Upper lobe of left lung (tissue), 6 donors: Measurements from ENCODE around the gene MRO. TPM values are rescaled to one million over a fixed set of nuclear protein-coding genes. Genes with fewer than 3 reads are reported as not detected.

ENCODE experiments used
- ATAC-seq, 2 donors: fragments of 200-7000 bp; cut with Tn5 transposase; one replicate each; pipeline ENCODE4 v1.9.1; 2022; ENCODE audit warnings: mild to moderate bottlenecking in 2 of 2, moderate library complexity in 2 of 2; ENCODE audit not compliant: low FRiP score in 2 of 2
- DNase-seq, 2 donors: peaks; one replicate each; pipeline ENCODE4 v3.0.0-alpha.2; 2019 to 2020
- H3K27ac ChIP-seq, 4 donors: fragments of 200-600 bp; sonication (generic); one replicate each; pipeline ENCODE4 v1.5.1; 2016 to 2019
- H3K27me3 ChIP-seq, 4 donors: fragments of 200-600 bp; sonication (generic); one replicate each; pipeline ENCODE4 v1.5.1; 2017 to 2019
- H3K36me3 ChIP-seq, 4 donors: fragments of 200-600 bp; sonication (generic); one replicate each; pipeline ENCODE4 v1.5.1; 2016 to 2019
- H3K4me1 ChIP-seq, 4 donors: fragments of 200-600 bp; sonication (generic); one replicate each; pipeline ENCODE4 v1.5.1; 2018 to 2019
- H3K4me3 ChIP-seq, 4 donors: fragments of 200-600 bp; sonication (generic); one replicate each; pipeline ENCODE4 v1.5.1; 2017 to 2019; ENCODE audit warnings: mild to moderate bottlenecking in 2 of 4, moderate library complexity in 1 of 4
- H3K9me3 ChIP-seq, 4 donors: fragments of 200-600 bp; sonication (generic); one replicate each; pipeline ENCODE4 v1.5.1; 2018 to 2019
- CTCF ChIP-seq, 6 experiments: fragments of 450-650 bp in 4 of 6; fragments of 200-600 bp in 2 of 6; sonication (generic) in 2 of 6; IDR thresholded peaks; one replicate each; pipeline ENCODE4 v1.5.1; 2016 to 2019; ENCODE audit warnings: antibody characterized with exemption in 6 of 6
- EP300 ChIP-seq, 4 donors: sonication (generic); formaldehyde crosslinking; IDR thresholded peaks; one replicate each; pipeline ENCODE4 v1.5.1; 2017; ENCODE audit warnings: antibody characterized with exemption in 4 of 4, control low read depth in 2 of 4
- POLR2A ChIP-seq, 4 donors: fragments of 450-650 bp; IDR thresholded peaks; one replicate each; pipeline ENCODE4 v1.5.1; 2016 to 2017; ENCODE audit warnings: antibody characterized with exemption in 4 of 4, mild to moderate bottlenecking in 2 of 4
- POLR2AphosphoS5 ChIP-seq, 2 donors: sonication (generic); formaldehyde crosslinking; IDR thresholded peaks; one replicate each; pipeline ENCODE4 v1.5.1; 2017; ENCODE audit warnings: antibody characterized with exemption in 2 of 2
- WGBS, 2 donors: methylation state at CpG; one replicate each; pipeline ENCODE4 v1.1.5; 2017 to 2018; 5-methylcytosine and 5-hydroxymethylcytosine counted together
- total RNA-seq, 6 donors: library from RNA; depleted of rRNA in 4 of 6; stranded (reverse); fragments of >200 nt in 4 of 6; gene quantifications; one replicate each; pipeline versions ENCODE4 v1.1.0 to v1.2.1, GENCODE V29; 2016 to 2021
- donor health status: DM: no; HTN: no; CAD: no; lungs with moderate emphysema.
- donor health status: DM: no; HTN: yes; CAD: no; lungs with severe emphysema.

MRO gene
- total RNA-seq, 6 donors from 2014 or later = 0.46 to 0.77 (median 0.71) TPM; not detected in 3

GRCh38 chr18:50814395-50814794 is 5.4 kb downstream of the MRO start:
- WGBS, 2 donors = 79 to 80% methylated on average over 7 of the region's 7 CpGs
- H3K27me3 ChIP-seq = no peaks in the 10 kb centered on the region
- no peak for DNase-seq
- H3K36me3 ChIP-seq = no peaks in the 10 kb centered on the region
- no peak for ATAC-seq
- no peaks in the 10 kb centered on the region for H3K9me3 ChIP-seq
- peaks cover 2 to 5% (median 4%) of the 10 kb centered on the region in 4 donors for H3K4me1 ChIP-seq
- no peak for TF ChIP-seq EP300 (IDR thresholded peaks at IDR 0.05)
- no peak for TF ChIP-seq POLR2AphosphoS5 (IDR thresholded peaks at IDR 0.05)
- TF ChIP-seq POLR2A (IDR thresholded peaks at IDR 0.05) = no peak
- no peak for TF ChIP-seq CTCF (IDR thresholded peaks at IDR 0.05)
- no peak overlapping the region for H3K27ac ChIP-seq
- no peak overlapping the region for H3K4me3 ChIP-seq

GRCh38 chr18:50813353-50813752 is 6.5 kb downstream of the MRO start:
- 79 to 100% methylated on average over 2 of the region's 2 CpGs for WGBS, 2 donors
- no peaks in the 10 kb centered on the region for H3K9me3 ChIP-seq
- H3K27me3 ChIP-seq = no peaks in the 10 kb centered on the region

GRCh38 chr18:50812834-50813233 is 7.0 kb downstream of the MRO start:
- no peak for DNase-seq
- Histone ChIP-seq H3K4me1 (no peaks in the 10 kb centered on the region), H3K27ac (no peak overlapping the region), H3K9me3 (no peaks in the 10 kb centered on the region), H3K27me3 (no peaks in the 10 kb centered on the region), H3K36me3 (no peaks in the 10 kb centered on the region), H3K4me3 (no peak overlapping the region)
- WGBS, 2 donors = 84 to 88% methylated on average over 2 of the region's 2 CpGs
- TF ChIP-seq POLR2A (IDR thresholded peaks at IDR 0.05) = no peak
- no peak for TF ChIP-seq EP300 (IDR thresholded peaks at IDR 0.05)
- TF ChIP-seq POLR2AphosphoS5 (IDR thresholded peaks at IDR 0.05) = no peak
- TF ChIP-seq CTCF (IDR thresholded peaks at IDR 0.05) = no peak
- ATAC-seq = no peak

More at GRCh38 chr18:50813353-50813752, 6.5 kb downstream of the MRO start:
- TF ChIP-seq CTCF (IDR thresholded peaks at IDR 0.05) (no peak), POLR2AphosphoS5 (IDR thresholded peaks at IDR 0.05) (no peak), POLR2A (IDR thresholded peaks at IDR 0.05) (no peak), EP300 (IDR thresholded peaks at IDR 0.05) (no peak)
- DNase-seq (no peak), ATAC-seq (no peak)
- Histone ChIP-seq H3K4me3 (no peak overlapping the region), H3K36me3 (no peaks in the 10 kb centered on the region), H3K4me1 (no peaks in the 10 kb centered on the region), H3K27ac (no peak overlapping the region)

- Histone ChIP-seq H3K27ac (no peak overlapping the region), H3K36me3 (no peaks in the 10 kb centered on the region), H3K9me3 (no peaks in the 10 kb centered on the region), H3K4me3 (no peak overlapping the region), H3K27me3 (no peaks in the 10 kb centered on the region), H3K4me1 (peaks cover 0 to 7% (median 0%) of the 10 kb centered on the region in 4 donors)
- DNase-seq (no peak), ATAC-seq (no peak)
- 57 to 59% methylated on average over 2 of the region's 2 CpGs for WGBS, 2 donors
- TF ChIP-seq POLR2AphosphoS5 (IDR thresholded peaks at IDR 0.05) = no peak
- no peak for TF ChIP-seq POLR2A (IDR thresholded peaks at IDR 0.05)
- no peak for TF ChIP-seq CTCF (IDR thresholded peaks at IDR 0.05)
- TF ChIP-seq EP300 (IDR thresholded peaks at IDR 0.05) = no peak
Observed at GRCh38 chr18:50807176-50807575, 12.6 kb downstream of the MRO start.

- no peak overlapping the region for H3K4me3 ChIP-seq
- H3K36me3 ChIP-seq = no peaks in the 10 kb centered on the region
- peak overlapping the region in 1 of 4 donors; percentile 62 for H3K27ac ChIP-seq
- no peak for TF ChIP-seq EP300 (IDR thresholded peaks at IDR 0.05)
- TF ChIP-seq POLR2AphosphoS5 (IDR thresholded peaks at IDR 0.05) = no peak
- no peak for TF ChIP-seq CTCF (IDR thresholded peaks at IDR 0.05)
- TF ChIP-seq POLR2A (IDR thresholded peaks at IDR 0.05) = no peak
- H3K4me1 ChIP-seq = peaks cover 0 to 7% (median 0%) of the 10 kb centered on the region in 4 donors
- 22 to 31% methylated on average over 13 to 15 of the region's 15 CpGs for WGBS, 2 donors
- H3K27me3 ChIP-seq = no peaks in the 10 kb centered on the region
- no peaks in the 10 kb centered on the region for H3K9me3 ChIP-seq
- DNase-seq (peak in 1 of 2 donors; percentile 55), ATAC-seq (peak; percentile 53 to 76)
Observed at GRCh38 chr18:50806208-50806616, 13.6 kb downstream of the MRO start.
